KMS-11 (cell line): Measurements from ENCODE around the gene LHX5.

ENCODE experiments used
- H2AFZ ChIP-seq: fragments of 200-600 bp; sonication (generic); 2 replicates; pipeline ENCODE4 v1.6.1; 2016; ENCODE audit warnings: antibody characterized with exemption, mixed run types, low read depth
- H3K27ac ChIP-seq: fragments of 200-600 bp; sonication (generic); 2 replicates; pipeline ENCODE4 v1.6.1; 2016; ENCODE audit warnings: mild to moderate bottlenecking, mixed run types
- H3K27me3 ChIP-seq: fragments of 200-600 bp; sonication (generic); 2 replicates; pipeline ENCODE4 v1.6.1; 2017; ENCODE audit warnings: mild to moderate bottlenecking, low read depth, mixed run types, moderate library complexity; ENCODE audit not compliant: insufficient read depth
- H3K36me3 ChIP-seq: fragments of 200-600 bp; sonication (generic); 2 replicates; pipeline ENCODE4 v1.6.1; 2017; ENCODE audit warnings: mild to moderate bottlenecking, mixed run types; ENCODE audit not compliant: insufficient read depth
- H3K4me1 ChIP-seq: fragments of 200-600 bp; sonication (generic); 2 replicates; pipeline ENCODE4 v1.6.1; 2016; ENCODE audit warnings: mild to moderate bottlenecking, low read depth, mixed run types; ENCODE audit not compliant: poor library complexity, severe bottlenecking
- H3K4me2 ChIP-seq: fragments of 200-600 bp; sonication (generic); 2 replicates; pipeline ENCODE4 v1.7.0; 2016; ENCODE audit warnings: mild to moderate bottlenecking, mixed run types
- H3K4me3 ChIP-seq: fragments of 200-600 bp; sonication (generic); IDR thresholded peaks from 2 replicates; pipeline ENCODE4 v1.6.1; 2017; ENCODE audit warnings: low read depth, low read length, mixed read lengths; ENCODE audit not compliant: insufficient read depth
- H3K79me2 ChIP-seq: fragments of 200-600 bp; sonication (generic); 2 replicates; pipeline ENCODE4 v1.6.1; 2016; ENCODE audit warnings: low read depth, mixed run types; ENCODE audit not compliant: insufficient read depth
- H3K9ac ChIP-seq: fragments of 200-600 bp; sonication (generic); 2 replicates; pipeline ENCODE4 v1.6.1; 2016; ENCODE audit warnings: mild to moderate bottlenecking, mixed run types
- H4K20me1 ChIP-seq: fragments of 200-600 bp; sonication (generic); 2 replicates; pipeline ENCODE4 v1.6.1; 2016; ENCODE audit warnings: mild to moderate bottlenecking, mixed run types; ENCODE audit not compliant: insufficient read depth
- TF ChIP-seq, protein P1 (sequence below): fragments of 200-600 bp; sonication (generic); conservative IDR thresholded peaks from 2 replicates; pipeline ENCODE4 v1.6.1; 2017; ENCODE audit warnings: low read depth, mild to moderate bottlenecking, antibody characterized with exemption, low read length, moderate library complexity, mixed read lengths

Gene LHX5

DNA sequence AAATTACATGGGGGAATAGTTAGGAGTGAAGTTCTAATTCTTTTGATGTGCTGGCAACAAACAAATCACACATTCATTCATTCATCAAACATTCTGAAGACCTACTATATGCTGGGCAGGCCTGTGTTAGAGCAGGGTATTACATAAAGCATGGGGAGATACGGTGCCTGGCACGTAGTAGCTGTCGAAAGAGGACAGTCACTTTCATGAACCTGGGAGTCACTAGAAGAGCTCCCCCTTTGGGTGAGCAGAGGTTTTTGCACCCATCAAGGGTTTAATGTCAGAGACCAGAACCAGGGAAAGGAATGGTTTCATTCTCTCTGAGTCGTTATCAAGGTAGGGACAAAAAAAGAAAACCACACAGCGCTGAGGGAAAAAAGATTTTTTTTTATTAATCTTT is 10.0 kb downstream of the LHX5 start:
- Histone ChIP-seq H3K4me3 (no peak overlapping the region), H3K36me3 (no peaks in the 10 kb centered on the region), H3K27me3 (peaks cover 14% of the 10 kb centered on the region), H3K4me2 (no peak overlapping the region), H3K9ac (no peak overlapping the region), H3K79me2 (no peaks in the 10 kb centered on the region), H4K20me1 (no peaks in the 10 kb centered on the region), H3K27ac (no peak overlapping the region), H3K4me1 (no peaks in the 10 kb centered on the region), H2AFZ (no peak overlapping the region)
- TF ChIP-seq, protein P1, sequence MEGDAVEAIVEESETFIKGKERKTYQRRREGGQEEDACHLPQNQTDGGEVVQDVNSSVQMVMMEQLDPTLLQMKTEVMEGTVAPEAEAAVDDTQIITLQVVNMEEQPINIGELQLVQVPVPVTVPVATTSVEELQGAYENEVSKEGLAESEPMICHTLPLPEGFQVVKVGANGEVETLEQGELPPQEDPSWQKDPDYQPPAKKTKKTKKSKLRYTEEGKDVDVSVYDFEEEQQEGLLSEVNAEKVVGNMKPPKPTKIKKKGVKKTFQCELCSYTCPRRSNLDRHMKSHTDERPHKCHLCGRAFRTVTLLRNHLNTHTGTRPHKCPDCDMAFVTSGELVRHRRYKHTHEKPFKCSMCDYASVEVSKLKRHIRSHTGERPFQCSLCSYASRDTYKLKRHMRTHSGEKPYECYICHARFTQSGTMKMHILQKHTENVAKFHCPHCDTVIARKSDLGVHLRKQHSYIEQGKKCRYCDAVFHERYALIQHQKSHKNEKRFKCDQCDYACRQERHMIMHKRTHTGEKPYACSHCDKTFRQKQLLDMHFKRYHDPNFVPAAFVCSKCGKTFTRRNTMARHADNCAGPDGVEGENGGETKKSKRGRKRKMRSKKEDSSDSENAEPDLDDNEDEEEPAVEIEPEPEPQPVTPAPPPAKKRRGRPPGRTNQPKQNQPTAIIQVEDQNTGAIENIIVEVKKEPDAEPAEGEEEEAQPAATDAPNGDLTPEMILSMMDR: no peak

- H3K79me2 ChIP-seq: no peaks in the 10 kb centered on the region
- no peak overlapping the region for H3K4me3 ChIP-seq
- TF ChIP-seq, protein P1: no peak
- H3K27ac ChIP-seq: no peak overlapping the region
- no peaks in the 10 kb centered on the region for H4K20me1 ChIP-seq
- no peak overlapping the region for H2AFZ ChIP-seq
- no peaks in the 10 kb centered on the region for H3K4me1 ChIP-seq
- no peak overlapping the region for H3K9ac ChIP-seq
- peaks cover 4% of the 10 kb centered on the region for H3K27me3 ChIP-seq
- no peak overlapping the region for H3K4me2 ChIP-seq
- no peaks in the 10 kb centered on the region for H3K36me3 ChIP-seq
These were observed 11.7 kb downstream of the LHX5 start for GRCh38 chr12:113459981-113460380.

DNA sequence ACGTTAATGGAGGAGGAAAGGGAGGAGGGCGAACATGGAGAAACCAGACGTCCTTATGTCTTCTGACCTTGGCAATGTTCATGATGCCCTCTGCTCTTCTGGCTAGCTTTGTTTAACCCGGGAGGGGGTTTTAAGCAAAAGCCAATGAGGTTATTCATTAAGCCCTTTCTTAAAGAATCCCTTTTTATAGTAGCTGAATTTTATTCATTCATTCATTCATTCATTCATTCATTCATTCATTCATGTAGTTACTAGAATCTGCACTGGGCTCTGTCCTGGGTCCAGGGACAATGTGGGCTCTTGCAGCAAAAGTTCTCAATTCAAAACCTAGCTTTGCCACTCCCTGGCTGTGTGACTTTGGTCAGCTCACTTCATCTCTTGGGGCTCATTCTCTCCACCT is 14.0 kb downstream of the LHX5 start:
- H3K9ac ChIP-seq: no peak overlapping the region
- no peak overlapping the region for H3K4me2 ChIP-seq
- no peak overlapping the region for H3K27ac ChIP-seq
- no peaks in the 10 kb centered on the region for H3K4me1 ChIP-seq
- H3K79me2 ChIP-seq: no peaks in the 10 kb centered on the region
- TF ChIP-seq, protein P1: no peak
- H4K20me1 ChIP-seq: no peaks in the 10 kb centered on the region
- no peaks in the 10 kb centered on the region for H3K36me3 ChIP-seq
- H3K4me3 ChIP-seq: no peak overlapping the region
- H2AFZ ChIP-seq: no peak overlapping the region
- no peaks in the 10 kb centered on the region for H3K27me3 ChIP-seq

DNA sequence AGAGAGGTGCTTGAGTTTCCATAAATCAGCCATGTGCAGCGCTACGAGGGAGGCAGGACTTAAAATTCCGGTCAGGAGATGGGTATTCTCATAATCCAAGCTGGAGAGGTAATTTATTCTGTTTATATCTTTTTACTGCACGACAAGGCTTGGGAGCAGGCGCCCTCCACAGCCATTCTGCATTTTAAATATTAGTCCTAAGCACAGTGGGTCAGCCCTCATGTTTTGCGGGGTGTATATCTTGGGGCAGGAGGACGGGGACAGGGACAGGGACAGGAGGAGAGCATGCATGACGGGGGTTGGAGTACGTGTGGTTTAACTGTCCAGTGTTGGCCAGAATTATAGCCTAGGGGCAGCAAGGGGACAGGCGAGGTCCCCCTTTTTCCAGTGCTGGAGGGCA is 14.5 kb downstream of the LHX5 start:
- no peaks in the 10 kb centered on the region for H3K36me3 ChIP-seq
- no peak overlapping the region for H3K27ac ChIP-seq
- H2AFZ ChIP-seq: no peak overlapping the region
- no peaks in the 10 kb centered on the region for H4K20me1 ChIP-seq
- TF ChIP-seq, protein P1: no peak
- no peak overlapping the region for H3K9ac ChIP-seq
- H3K4me3 ChIP-seq: no peak overlapping the region
- H3K27me3 ChIP-seq: no peaks in the 10 kb centered on the region
- no peak overlapping the region for H3K4me2 ChIP-seq
- H3K79me2 ChIP-seq: no peaks in the 10 kb centered on the region
- no peaks in the 10 kb centered on the region for H3K4me1 ChIP-seq
